Measurements from ENCODE around the gene ANKRD53.

GRCh38 chr2:70934981-70935380, 43.4 kb upstream of the ANKRD53 start:
- TF ChIP-seq, protein P1, sequence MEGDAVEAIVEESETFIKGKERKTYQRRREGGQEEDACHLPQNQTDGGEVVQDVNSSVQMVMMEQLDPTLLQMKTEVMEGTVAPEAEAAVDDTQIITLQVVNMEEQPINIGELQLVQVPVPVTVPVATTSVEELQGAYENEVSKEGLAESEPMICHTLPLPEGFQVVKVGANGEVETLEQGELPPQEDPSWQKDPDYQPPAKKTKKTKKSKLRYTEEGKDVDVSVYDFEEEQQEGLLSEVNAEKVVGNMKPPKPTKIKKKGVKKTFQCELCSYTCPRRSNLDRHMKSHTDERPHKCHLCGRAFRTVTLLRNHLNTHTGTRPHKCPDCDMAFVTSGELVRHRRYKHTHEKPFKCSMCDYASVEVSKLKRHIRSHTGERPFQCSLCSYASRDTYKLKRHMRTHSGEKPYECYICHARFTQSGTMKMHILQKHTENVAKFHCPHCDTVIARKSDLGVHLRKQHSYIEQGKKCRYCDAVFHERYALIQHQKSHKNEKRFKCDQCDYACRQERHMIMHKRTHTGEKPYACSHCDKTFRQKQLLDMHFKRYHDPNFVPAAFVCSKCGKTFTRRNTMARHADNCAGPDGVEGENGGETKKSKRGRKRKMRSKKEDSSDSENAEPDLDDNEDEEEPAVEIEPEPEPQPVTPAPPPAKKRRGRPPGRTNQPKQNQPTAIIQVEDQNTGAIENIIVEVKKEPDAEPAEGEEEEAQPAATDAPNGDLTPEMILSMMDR (conservative IDR thresholded peaks at IDR 0.05 in 1 of 2, IDR thresholded peaks at IDR 0.05 in 1 of 2; ENCODE audit: extremely low read depth in 1 of 2, insufficient read depth in 1 of 2, low read depth in 1 of 2, low read length in 2 of 2), result no peak
- no peak for TF ChIP-seq EZH2 (IDR thresholded peaks at IDR 0.05; ENCODE audit: borderline replicate concordance, low read length)

Measured in mammary epithelial cell (primary cell).